GM12891 (cell line): ENCODE data around the gene MRPL1.

Experiments used
- DNase-seq: peaks from one replicate; pipeline ENCODE4 v3.0.0; 2011; ENCODE audit warnings: low spot score; ENCODE audit not compliant: insufficient read length
- FAIRE-seq: peaks from 2 replicates; lab custom pipeline; 2011; peaks lifted over from hg19 to GRCh38; lab: Jason Lieb, UNC
- PAX5 ChIP-seq: IDR thresholded peaks from 2 replicates; pipeline ENCODE4 v1.6.1; 2011; ENCODE audit warnings: low read length, moderate library complexity, mild to moderate bottlenecking; ENCODE audit not compliant: insufficient read depth, severe bottlenecking
- POLR2A ChIP-seq: IDR thresholded peaks from 2 replicates; pipeline ENCODE4 v1.6.1; 2011; ENCODE audit warnings: low read depth, low read length, control low read depth
- POLR2AphosphoS5 ChIP-seq: IDR thresholded peaks from 2 replicates; pipeline ENCODE4 v1.6.1; 2011; ENCODE audit warnings: low read depth, low read length, control low read depth
- POU2F2 ChIP-seq: IDR thresholded peaks from 2 replicates; pipeline ENCODE4 v1.6.1; 2011; ENCODE audit warnings: low read depth, mild to moderate bottlenecking, control low read depth, low read length, moderate library complexity
- SPI1 ChIP-seq: IDR thresholded peaks from 2 replicates; pipeline ENCODE4 v1.6.1; 2011; ENCODE audit warnings: low read depth, low read length, control low read depth
- TAF1 ChIP-seq: IDR thresholded peaks from 2 replicates; pipeline ENCODE4 v1.6.1; 2011; ENCODE audit warnings: low read depth, low read length, control low read depth

Gene MRPL1

DNA sequence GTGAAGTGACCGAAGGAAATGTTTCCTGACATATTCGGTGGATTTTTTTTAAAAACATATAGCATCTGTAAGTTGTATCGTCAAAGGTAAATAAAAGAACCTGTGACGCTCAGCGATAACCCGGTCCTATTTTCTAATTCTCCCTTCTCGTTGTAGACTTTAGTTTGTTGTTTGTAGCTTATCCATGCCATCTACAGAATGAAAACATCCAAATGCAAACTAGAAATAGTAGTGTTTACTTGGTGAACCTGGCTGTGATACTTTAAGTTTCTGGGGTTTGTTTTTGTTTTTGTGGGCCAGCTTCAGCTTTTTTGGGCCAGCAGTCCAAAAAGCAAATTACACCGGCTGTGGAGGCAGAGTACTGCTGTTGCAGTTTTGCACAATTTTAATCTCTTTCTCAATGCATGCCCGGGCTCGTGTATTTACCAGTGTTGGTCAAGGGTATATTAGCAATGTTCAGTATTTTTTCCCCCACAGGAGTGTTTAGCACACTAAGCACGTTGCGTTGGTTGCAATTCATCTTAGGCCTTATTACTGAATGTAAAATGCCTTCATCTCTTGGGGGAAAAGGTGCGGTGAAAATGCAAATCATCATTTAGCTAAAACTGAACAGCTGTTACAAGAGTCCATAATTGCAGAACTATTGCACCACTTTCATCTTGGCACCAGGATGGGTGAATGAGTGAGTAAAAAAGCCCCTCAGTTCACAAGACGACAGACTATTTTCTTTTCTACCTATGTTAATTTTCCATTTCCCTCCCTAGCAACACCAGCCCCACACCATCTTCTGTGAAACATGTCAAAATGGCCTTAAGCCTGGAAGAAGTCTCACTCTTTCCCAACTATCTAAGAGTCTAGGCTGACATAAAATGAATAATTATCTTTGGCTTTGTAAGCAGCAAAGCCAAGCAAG is 41.7 kb upstream of the MRPL1 start:
- FAIRE-seq (peak; percentile 13), DNase-seq (no peak)
- no peak for TF ChIP-seq POLR2A
- TF ChIP-seq POU2F2: no peak

DNA sequence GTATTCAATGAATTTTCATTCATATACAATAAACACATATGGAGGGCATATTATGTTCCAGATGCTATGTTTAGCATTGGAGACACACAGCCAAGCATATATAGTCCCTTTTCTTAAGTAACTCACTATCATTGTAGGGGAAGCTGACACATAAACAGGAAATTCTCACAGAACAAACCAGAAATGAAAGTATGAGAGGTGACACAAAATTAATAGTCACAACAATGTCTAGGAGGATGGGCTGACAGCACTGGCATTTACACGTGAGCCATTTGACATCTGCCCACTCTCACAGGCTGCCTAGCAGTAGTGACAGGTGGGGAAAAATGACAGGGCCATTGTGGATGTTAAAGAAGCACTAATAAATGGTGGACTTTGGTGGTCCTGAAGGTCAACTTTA is 40.9 kb upstream of the MRPL1 start:
- no peak for DNase-seq
- no peak for FAIRE-seq
- TF ChIP-seq SPI1 (no peak), TAF1 (no peak), POLR2A (no peak), PAX5 (no peak), POLR2AphosphoS5 (no peak), POU2F2 (no peak)

DNA sequence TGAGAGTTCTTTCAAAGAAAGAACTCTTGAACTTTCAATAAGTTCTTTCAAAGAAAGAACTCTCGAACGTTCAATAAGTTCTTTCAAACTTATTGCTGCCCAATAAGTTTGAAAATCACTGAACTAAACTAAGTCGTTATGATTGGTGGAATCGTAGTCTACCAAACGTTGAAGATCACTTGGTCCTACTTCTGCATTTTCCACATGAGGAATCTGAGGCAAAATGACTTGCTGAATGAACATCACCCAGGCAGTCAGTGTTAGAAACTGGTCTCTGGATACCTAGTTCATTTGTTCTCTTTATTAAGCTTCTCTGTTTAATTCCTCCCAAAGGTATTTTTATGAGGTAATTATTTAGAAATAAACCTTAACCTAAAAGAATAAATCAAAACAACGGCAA is 36.4 kb upstream of the MRPL1 start:
- no peak for TF ChIP-seq PAX5
- TF ChIP-seq SPI1: 0 out of 2 replicates have a peak, but pooled peaks have one; percentile 14
- DNase-seq: no peak
- FAIRE-seq: no peak

DNA sequence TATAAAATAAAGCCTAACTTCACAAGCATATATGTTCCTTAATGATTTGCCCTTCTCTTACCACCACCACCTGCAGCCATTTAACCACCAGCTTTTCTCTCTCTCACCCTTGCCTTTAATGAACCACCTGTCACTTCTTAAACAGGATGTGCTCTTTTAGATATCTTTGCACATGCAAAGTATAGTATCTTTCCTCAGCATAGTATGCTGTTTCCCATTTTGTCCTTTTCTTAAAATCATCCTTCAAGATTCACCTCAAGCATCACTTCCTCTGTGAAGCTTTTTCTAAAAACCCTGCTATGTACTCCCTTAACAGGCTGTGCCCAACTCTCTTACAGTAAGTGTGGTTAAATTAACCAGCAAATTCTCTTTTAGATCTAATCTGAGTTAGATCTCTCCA is 35.3 kb upstream of the MRPL1 start:
- TF ChIP-seq PAX5 (no peak), TAF1 (no peak), POLR2A (no peak)
- no peak for FAIRE-seq
- DNase-seq: no peak

DNA sequence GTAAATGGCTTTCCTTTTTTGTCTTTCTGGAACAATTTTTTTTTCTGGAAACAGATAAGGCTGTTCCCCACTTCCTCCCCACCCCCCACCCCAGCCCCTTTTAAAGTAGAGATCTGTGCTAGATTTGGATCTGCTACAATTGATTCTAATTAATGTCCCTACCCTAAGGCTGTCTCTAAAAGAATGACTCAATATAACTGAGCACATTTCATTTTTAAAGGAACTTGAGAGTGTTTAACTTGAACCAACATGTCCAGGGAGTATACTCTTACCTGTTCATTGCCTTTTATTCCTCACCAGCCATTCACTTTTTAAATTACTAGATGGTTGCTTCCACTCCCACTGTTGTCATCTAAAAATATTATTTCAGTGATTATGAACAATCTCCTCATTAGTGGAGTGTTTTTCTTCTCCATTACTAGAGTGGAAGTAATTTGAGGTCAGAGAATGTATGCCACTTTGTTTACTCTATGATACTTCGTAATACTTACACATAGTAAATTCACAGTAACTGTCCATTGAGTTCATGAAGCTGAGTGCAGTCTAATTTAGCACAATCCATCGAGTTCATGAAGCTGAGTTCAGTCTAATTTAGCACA is 29.4 kb upstream of the MRPL1 start:
- FAIRE-seq (no peak), DNase-seq (no peak)
- no peak for TF ChIP-seq POU2F2
- TF ChIP-seq POLR2AphosphoS5: no peak
- TF ChIP-seq SPI1: no peak
- TF ChIP-seq PAX5: no peak
- no peak for TF ChIP-seq POLR2A
- TF ChIP-seq TAF1: no peak

DNA sequence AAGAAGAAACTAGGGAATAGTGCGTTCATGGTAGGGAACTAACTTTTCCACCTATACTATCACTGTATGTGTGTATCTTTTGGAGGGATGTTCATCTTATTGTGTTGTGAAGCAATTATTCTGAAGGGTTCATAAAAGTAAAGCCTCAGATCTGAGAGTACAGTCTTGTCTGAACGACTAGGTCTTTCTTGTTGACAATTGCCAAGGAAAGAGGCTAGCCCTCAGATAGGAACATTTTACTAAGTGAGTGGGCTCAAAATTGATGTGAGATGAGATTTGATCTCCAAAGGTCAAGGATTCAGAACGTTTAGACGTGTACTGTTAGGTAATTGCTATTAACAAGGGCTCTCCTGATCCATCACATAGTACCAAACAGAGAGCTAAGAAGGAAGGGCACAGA is 28.2 kb upstream of the MRPL1 start:
- DNase-seq (no peak), FAIRE-seq (no peak)
- TF ChIP-seq PAX5: no peak
- TF ChIP-seq POLR2AphosphoS5: no peak
- no peak for TF ChIP-seq POLR2A
- no peak for TF ChIP-seq TAF1
- no peak for TF ChIP-seq POU2F2
- no peak for TF ChIP-seq SPI1

DNA sequence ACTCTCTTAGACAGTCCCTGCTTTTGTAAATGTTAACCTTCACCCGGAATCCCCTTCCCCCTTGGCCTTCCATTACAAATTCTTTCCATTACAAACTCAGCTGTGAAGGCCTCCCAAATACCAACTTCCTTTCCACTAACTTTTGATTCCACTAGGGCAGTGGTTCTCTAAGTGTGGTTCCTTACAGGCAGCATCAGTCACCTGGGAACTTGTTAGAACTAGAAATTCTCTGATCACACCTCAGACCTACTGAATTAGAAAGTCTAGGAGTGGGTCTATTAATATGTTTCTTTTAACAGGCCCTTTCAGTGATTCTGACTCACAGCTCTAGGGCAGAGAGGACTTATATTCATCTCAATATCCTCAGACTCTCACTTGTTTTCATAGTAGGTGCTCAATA is 19.0 kb upstream of the MRPL1 start:
- TF ChIP-seq POU2F2 (no peak), PAX5 (no peak), TAF1 (no peak), POLR2AphosphoS5 (no peak), SPI1 (no peak), POLR2A (no peak)
- DNase-seq (no peak), FAIRE-seq (no peak)

DNA sequence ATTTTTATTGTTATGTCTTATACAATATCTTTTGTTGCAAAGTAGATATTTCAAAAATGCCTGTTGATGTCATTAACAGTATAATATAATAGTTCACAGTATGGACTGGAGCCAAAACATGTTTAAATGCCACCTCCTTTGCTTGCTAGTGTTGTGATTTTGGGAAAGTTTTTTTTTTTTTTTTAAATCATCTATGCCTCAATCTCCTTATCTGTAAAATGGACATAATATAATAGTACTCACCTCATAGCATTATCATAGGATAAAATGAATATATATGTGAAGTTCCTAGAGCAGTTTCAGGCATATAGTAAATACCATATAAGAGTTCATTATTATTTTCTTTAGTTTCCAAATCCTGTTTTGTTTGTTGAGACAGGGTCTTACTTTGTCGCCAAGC is 18.3 kb upstream of the MRPL1 start:
- no peak for FAIRE-seq
- DNase-seq: no peak

DNA sequence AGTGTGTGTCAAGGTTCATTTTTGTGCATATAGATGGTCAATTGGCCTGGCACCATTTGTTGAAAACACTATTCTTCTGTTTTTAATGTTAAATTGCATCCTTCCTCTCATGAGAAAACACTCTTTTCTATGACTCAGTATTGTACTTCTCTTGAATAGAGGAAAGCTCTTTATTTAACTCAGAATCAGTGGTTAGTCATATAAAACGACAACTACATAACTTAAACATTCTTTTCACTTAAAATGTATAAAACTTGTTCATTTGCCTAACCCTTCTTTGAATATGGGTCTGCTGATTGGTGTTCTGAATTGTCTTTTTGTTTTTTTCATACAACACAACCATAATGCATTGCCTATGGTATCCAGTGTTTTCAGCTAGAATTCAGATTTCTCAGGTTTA is 17.2 kb upstream of the MRPL1 start:
- no peak for DNase-seq
- TF ChIP-seq TAF1: no peak
- no peak for TF ChIP-seq PAX5
- TF ChIP-seq SPI1: no peak
- TF ChIP-seq POU2F2: no peak
- no peak for TF ChIP-seq POLR2A
- no peak for TF ChIP-seq POLR2AphosphoS5
- FAIRE-seq: no peak

More for the DNA sequence above, 18.3 kb upstream of the MRPL1 start:
- TF ChIP-seq POLR2AphosphoS5 (no peak), SPI1 (no peak), PAX5 (no peak), POU2F2 (no peak), POLR2A (no peak), TAF1 (no peak)

DNA sequence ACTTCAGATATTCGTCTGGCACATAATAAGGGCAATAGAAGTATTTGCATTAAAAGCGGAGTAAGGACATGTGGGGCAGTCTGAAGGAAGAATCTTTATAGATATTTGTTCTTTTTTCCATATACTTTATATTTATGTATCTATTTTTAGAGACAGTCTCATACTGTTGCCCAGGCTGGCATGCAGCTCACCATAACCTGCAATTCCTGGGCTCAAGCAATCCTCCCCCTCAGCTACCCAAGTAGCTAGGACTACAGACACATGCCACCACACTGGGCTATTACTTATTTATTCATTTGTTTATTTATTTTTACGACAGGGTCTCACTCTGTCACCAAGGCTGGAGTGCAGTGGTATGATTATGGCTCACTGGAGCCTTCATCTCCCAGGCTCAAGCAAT is 16.7 kb upstream of the MRPL1 start:
- FAIRE-seq: no peak
- TF ChIP-seq SPI1: no peak
- no peak for TF ChIP-seq POU2F2
- TF ChIP-seq POLR2AphosphoS5: no peak
- no peak for TF ChIP-seq PAX5
- no peak for DNase-seq
